PC-3 (cell line): ENCODE results near the gene TEX264. TPM values are rescaled to one million over a fixed set of nuclear protein-coding genes. Genes with fewer than 3 reads are reported as not detected.

ENCODE experiments used
- ATAC-seq: fragments of 200-7000 bp; cut with Tn5 transposase; 2 replicates; pipeline ENCODE4 v1.9.1; 2020; ENCODE audit warnings: mild to moderate bottlenecking, moderate library complexity
- BruUV-seq: library from RNA; stranded (reverse); fragments of 400-500 nt; replicated peaks from 2 replicates; lab custom pipeline; 2021; lab: Mats Ljungman, UMichigan
- CTCF ChIA-PET: fragments of 300-600 bp; sonication (Branson Sonifier 250); formaldehyde crosslinking; loops from one replicate; lab custom pipeline; 2022; ENCODE audit warnings: antibody characterized with exemption; lab: Charles Lee
- POLR2A ChIA-PET: fragments of 300-600 bp; sonication (Branson Sonifier 250); formaldehyde crosslinking; loops from one replicate; lab custom pipeline; 2022; ENCODE audit warnings: antibody characterized with exemption; ENCODE audit not compliant: unreplicated experiment; lab: Charles Lee
- DNase-seq: peaks from one replicate; pipeline ENCODE4 v3.0.0-alpha.2; 2015
- H2AFZ ChIP-seq: fragments of 300-600 bp; sonication (generic); 2 replicates; pipeline ENCODE4 v1.6.0; 2016; ENCODE audit warnings: antibody characterized with exemption, low read length
- H3F3A ChIP-seq: fragments of 300-600 bp; sonication (generic); one replicate; pipeline ENCODE4 v1.6.0; 2017; ENCODE audit warnings: antibody characterized with exemption, low read length, control low read depth, mild to moderate bottlenecking; ENCODE audit not compliant: unreplicated experiment
- H3K27ac ChIP-seq: fragments of 300-600 bp; sonication (generic); 2 replicates; pipeline ENCODE4 v1.5.1; 2016; ENCODE audit warnings: mild to moderate bottlenecking, low read length
- H3K27me3 ChIP-seq: fragments of 300-600 bp; sonication (generic); 2 replicates; pipeline ENCODE4 v1.6.1; 2016; ENCODE audit warnings: low read length, mixed read lengths
- H3K36me3 ChIP-seq: fragments of 300-600 bp; sonication (generic); 2 replicates; pipeline ENCODE4 v1.6.1; 2016; ENCODE audit warnings: low read depth, mixed run types, low read length, mixed read lengths
- H3K4me1 ChIP-seq: fragments of 300-600 bp; sonication (generic); 2 replicates; pipeline ENCODE4 v1.5.1; 2016; ENCODE audit warnings: low read length; ENCODE audit not compliant: insufficient read depth
- H3K4me2 ChIP-seq: fragments of 300-600 bp; sonication (generic); 2 replicates; pipeline ENCODE4 v1.6.0; 2016; ENCODE audit warnings: low read length
- H3K4me3 ChIP-seq: fragments of 300-600 bp; sonication (generic); 2 replicates; pipeline ENCODE4 v1.5.1; 2016; ENCODE audit warnings: mild to moderate bottlenecking, low read length, mixed read lengths
- H3K79me2 ChIP-seq: fragments of 300-600 bp; sonication (generic); 2 replicates; pipeline ENCODE4 v1.6.1; 2017; ENCODE audit warnings: low read length, mixed read lengths
- H3K9ac ChIP-seq: fragments of 300-600 bp; sonication (generic); 2 replicates; pipeline ENCODE4 v1.6.0; 2016; ENCODE audit warnings: mild to moderate bottlenecking, low read length
- H3K9me2 ChIP-seq: fragments of 300-600 bp; sonication (generic); replicated peaks from 2 replicates; pipeline ENCODE4 v1.6.1; 2016; ENCODE audit warnings: mixed run types, low read length, mixed read lengths
- H3K9me3 ChIP-seq: fragments of 300-600 bp; sonication (generic); 2 replicates; pipeline ENCODE4 v1.6.1; 2016; ENCODE audit warnings: low read length, mixed read lengths
- H4K20me1 ChIP-seq: fragments of 300-600 bp; sonication (generic); 2 replicates; pipeline ENCODE4 v1.6.1; 2016; ENCODE audit warnings: low read length, mixed read lengths
- EZH2 ChIP-seq: fragments of 300-600 bp; sonication (generic); IDR thresholded peaks from one replicate; pipeline ENCODE4 v1.6.1; 2017; ENCODE audit warnings: antibody characterized with exemption, mild to moderate bottlenecking, low read length; ENCODE audit not compliant: unreplicated experiment
- EZH2phosphoT487 ChIP-seq: fragments of 300-600 bp; sonication (generic); IDR thresholded peaks from 2 replicates; pipeline ENCODE4 v1.6.1; 2018; ENCODE audit warnings: mild to moderate bottlenecking, antibody characterized with exemption, low read length, borderline replicate concordance
- intact Hi-C: fragments of 100-400 bp; cut with micrococcal nuclease; formaldehyde crosslinking; loops from 2 replicates; pipeline ENCODE4 v1.9.0; 2023
- total RNA-seq: library from RNA; depleted of rRNA; stranded (reverse); fragments of >200 nt; gene quantifications from 2 replicates; pipeline ENCODE4 v1.2.3, GENCODE V29; 2014
- TF ChIP-seq, protein P1 (sequence below): fragments of 300-600 bp; sonication (generic); conservative IDR thresholded peaks from 2 replicates; pipeline ENCODE4 v1.5.1; 2017; ENCODE audit warnings: antibody characterized with exemption, low read depth, mild to moderate bottlenecking, low read length

TEX264 gene
- total RNA-seq, 1 experiment from 2014 or later = 85.5 TPM

DNA sequence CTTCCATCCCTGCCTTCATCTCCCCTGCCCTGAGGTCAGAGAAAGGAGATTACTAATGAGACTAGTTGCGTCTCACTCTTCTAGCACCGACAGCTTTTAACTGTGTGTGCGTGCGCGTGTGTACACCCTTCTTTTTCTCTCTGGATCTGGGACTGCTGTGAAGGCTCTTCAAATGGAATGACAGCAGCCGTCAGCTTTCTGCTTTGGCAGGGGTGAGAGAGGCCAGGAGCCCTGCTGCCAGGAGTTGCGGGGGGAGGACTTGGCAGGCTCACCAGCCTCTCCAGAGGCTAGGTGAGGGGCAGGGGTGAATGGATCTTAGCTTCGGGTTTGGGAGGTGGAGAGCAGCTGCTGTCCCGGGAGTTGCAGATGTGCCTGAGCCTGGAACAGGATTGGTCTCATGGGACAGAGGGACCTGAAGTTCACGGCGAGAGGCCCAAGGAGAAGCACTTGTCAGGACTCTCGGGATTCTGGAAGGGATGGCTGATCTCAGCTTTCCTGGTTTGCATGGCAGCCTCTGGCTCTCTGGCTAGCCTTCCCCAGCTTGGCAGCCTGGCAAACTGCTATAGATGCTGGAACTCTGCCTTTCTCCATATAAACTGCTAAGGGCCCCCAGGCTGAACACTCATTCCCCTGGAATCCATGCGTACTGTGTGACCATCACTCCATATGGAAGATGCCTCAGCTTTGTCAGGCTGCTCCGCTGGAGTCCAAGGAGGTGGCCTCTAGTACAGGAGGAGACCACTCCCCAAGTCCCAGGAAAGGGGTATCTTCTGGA lies 16.6 kb downstream of the TEX264 start:
- H3K9me2 ChIP-seq = no peaks in the 10 kb centered on the region
- TF ChIP-seq EZH2phosphoT487 (no peak), EZH2 (no peak)
- TF ChIP-seq, protein P1, sequence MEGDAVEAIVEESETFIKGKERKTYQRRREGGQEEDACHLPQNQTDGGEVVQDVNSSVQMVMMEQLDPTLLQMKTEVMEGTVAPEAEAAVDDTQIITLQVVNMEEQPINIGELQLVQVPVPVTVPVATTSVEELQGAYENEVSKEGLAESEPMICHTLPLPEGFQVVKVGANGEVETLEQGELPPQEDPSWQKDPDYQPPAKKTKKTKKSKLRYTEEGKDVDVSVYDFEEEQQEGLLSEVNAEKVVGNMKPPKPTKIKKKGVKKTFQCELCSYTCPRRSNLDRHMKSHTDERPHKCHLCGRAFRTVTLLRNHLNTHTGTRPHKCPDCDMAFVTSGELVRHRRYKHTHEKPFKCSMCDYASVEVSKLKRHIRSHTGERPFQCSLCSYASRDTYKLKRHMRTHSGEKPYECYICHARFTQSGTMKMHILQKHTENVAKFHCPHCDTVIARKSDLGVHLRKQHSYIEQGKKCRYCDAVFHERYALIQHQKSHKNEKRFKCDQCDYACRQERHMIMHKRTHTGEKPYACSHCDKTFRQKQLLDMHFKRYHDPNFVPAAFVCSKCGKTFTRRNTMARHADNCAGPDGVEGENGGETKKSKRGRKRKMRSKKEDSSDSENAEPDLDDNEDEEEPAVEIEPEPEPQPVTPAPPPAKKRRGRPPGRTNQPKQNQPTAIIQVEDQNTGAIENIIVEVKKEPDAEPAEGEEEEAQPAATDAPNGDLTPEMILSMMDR = no peak
- no peak overlapping the region for H2AFZ ChIP-seq
- H3K4me1 ChIP-seq = peaks cover 23% of the 10 kb centered on the region
- H3K4me3 ChIP-seq = no peak overlapping the region
- H3K9ac ChIP-seq = no peak overlapping the region
- H3K4me2 ChIP-seq = no peak overlapping the region
- no TSS peak for BruUV-seq
- H3F3A ChIP-seq = no peaks in the 10 kb centered on the region
- H4K20me1 ChIP-seq = no peaks in the 10 kb centered on the region
- intact Hi-C loops = no loop called here
- ChIA-PET CTCF (no interaction called here), POLR2A (interaction anchor here (0.6 kb wide), 1 partner anchor 189 kb away, joined by 3 read pairs; no protein-coding TSS in a partner anchor)
- peaks cover 14% of the 10 kb centered on the region; the same call in 1 of the 2 replicates for H3K36me3 ChIP-seq
- DNase-seq = peak; percentile 71
- peak overlapping the region; percentile 17; the same call in 1 of the 2 replicates for H3K27ac ChIP-seq
- no peaks in the 10 kb centered on the region for H3K9me3 ChIP-seq
- peak; percentile 72 for ATAC-seq
- no peaks in the 10 kb centered on the region for H3K27me3 ChIP-seq
- no peaks in the 10 kb centered on the region for H3K79me2 ChIP-seq

DNA sequence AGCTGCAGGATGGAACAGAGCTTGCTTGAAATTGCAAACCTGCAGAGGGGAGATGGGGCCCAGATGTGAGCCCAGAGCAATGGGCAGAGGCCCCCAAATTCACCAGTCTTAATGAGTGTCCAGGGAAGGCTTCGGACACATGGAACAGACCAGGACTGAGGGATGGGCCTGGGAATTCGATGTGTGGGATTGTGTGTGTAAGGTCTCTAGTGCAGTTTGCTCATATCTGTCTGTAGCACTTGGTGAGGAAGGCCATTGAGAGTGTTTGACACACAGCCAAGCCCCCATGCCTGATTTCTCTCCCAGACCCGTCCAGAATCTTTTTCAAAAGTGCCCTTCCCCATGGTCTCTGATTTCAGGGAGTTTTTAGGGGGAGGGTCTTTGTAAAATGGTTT lies 17.2 kb downstream of the TEX264 start:
- BruUV-seq = no TSS peak
- ATAC-seq (no peak), DNase-seq (no peak)
- no peaks in the 10 kb centered on the region for H3K27me3 ChIP-seq
- no peak overlapping the region for H3K4me2 ChIP-seq
- no peaks in the 10 kb centered on the region for H4K20me1 ChIP-seq
- H3K9ac ChIP-seq = no peak overlapping the region
- ChIA-PET POLR2A (interaction anchor here (0.6 kb wide), 1 partner anchor 189 kb away, joined by 3 read pairs; no protein-coding TSS in a partner anchor), CTCF (no interaction called here)
- intact Hi-C loops = no loop called here
- H2AFZ ChIP-seq = no peak overlapping the region
- H3K79me2 ChIP-seq = no peaks in the 10 kb centered on the region
- no peak overlapping the region for H3K27ac ChIP-seq
- H3K36me3 ChIP-seq = peaks cover 12% of the 10 kb centered on the region; the same call in 1 of the 2 replicates
- H3K4me3 ChIP-seq = no peak overlapping the region
- no peaks in the 10 kb centered on the region for H3K9me3 ChIP-seq
- no peaks in the 10 kb centered on the region for H3K9me2 ChIP-seq
- no peak for TF ChIP-seq EZH2
- TF ChIP-seq EZH2phosphoT487 = no peak
- TF ChIP-seq, protein P1 = no peak
- H3F3A ChIP-seq = no peaks in the 10 kb centered on the region
- peaks cover 23% of the 10 kb centered on the region for H3K4me1 ChIP-seq

DNA sequence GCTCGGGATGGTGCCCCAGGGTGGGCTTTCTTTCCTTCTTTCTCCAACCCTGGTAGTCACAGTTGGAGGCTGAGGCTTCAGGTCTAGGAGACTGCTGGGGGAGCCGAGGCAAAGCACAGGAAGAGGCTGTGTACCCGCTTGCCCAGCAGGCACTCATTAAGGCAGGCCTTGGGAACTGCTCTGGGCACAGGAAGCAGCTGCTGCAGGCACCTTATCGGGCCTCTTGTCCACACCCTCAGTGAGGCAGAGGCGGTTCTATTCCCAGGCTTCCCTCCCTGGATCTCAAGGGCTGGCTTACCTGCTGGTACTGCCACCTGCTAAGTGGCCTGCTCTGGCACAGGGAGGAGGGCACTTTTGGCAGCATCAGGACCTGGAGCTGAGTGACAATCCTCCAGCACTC lies 20.0 kb downstream of the TEX264 start:
- H3K79me2 ChIP-seq = no peaks in the 10 kb centered on the region
- H3K9me2 ChIP-seq = no peaks in the 10 kb centered on the region
- H3K4me2 ChIP-seq = no peak overlapping the region
- intact Hi-C loops = no loop called here
- H3K27ac ChIP-seq = no peak overlapping the region
- no peak overlapping the region for H2AFZ ChIP-seq
- H3K4me3 ChIP-seq = no peak overlapping the region
- ATAC-seq (no peak), DNase-seq (no peak)
- no TSS peak for BruUV-seq
- no peaks in the 10 kb centered on the region for H3F3A ChIP-seq
- no peak overlapping the region for H3K9ac ChIP-seq
- H3K4me1 ChIP-seq = peaks cover 22% of the 10 kb centered on the region
- no peaks in the 10 kb centered on the region for H3K9me3 ChIP-seq
- TF ChIP-seq EZH2phosphoT487 (no peak), EZH2 (no peak)
- TF ChIP-seq, protein P1 = no peak
- POLR2A ChIA-PET = no interaction called here
- CTCF ChIA-PET = no interaction called here
- peaks cover 2% of the 10 kb centered on the region; the same call in 1 of the 2 replicates for H3K36me3 ChIP-seq
- H3K27me3 ChIP-seq = no peaks in the 10 kb centered on the region
- no peaks in the 10 kb centered on the region for H4K20me1 ChIP-seq
